Measurements from ENCODE around the gene TPRX1. TPM values are rescaled to one million over a fixed set of nuclear protein-coding genes. Genes with fewer than 3 reads are reported as not detected.

Gene TPRX1
- total and polyA plus RNA-seq, 7 donors, result not detected

GRCh38 chr19:47802521-47803043 is 1.8 kb downstream of the TPRX1 start:
- TF ChIP-seq CTCF (IDR thresholded peaks at IDR 0.05), result no peak
- ATAC-seq (no peak), DNase-seq (no peak)
- Histone ChIP-seq H3K27me3 (ENCODE audit: insufficient read depth in 3 of 3, low read length in 2 of 3) (peaks cover 0 to 1% (median 0%) of the 10 kb centered on the region in 3 donors), H3K36me3 (ENCODE audit: insufficient read depth in 1 of 2, low read depth in 1 of 2) (no peaks in the 10 kb centered on the region), H3K4me1 (no peaks in the 10 kb centered on the region), H3K27ac (no peak overlapping the region), H3K9me3 (no peaks in the 10 kb centered on the region), H3K4me3 (no peak overlapping the region)
- intact Hi-C loops (cut with DNase I), result no loop called here
- WGBS, 3 donors, result 80 to 88% (median 82%) methylated on average over 17 to 23 of the region's 25 CpGs

GRCh38 chr19:47801270-47801669 is 3.1 kb downstream of the TPRX1 start:
- no peaks in the 10 kb centered on the region for H3K4me1 ChIP-seq
- TF ChIP-seq CTCF (IDR thresholded peaks at IDR 0.05), result no peak
- no peaks in the 10 kb centered on the region for H3K36me3 ChIP-seq (ENCODE audit: insufficient read depth in 1 of 2, low read depth in 1 of 2)
- 89 to 95% (median 93%) methylated on average over 4 of the region's 4 CpGs for WGBS, 3 donors
- H3K27ac ChIP-seq, result no peak overlapping the region
- intact Hi-C loops (cut with DNase I), result no loop called here
- H3K9me3 ChIP-seq, result no peaks in the 10 kb centered on the region
- ATAC-seq, result no peak
- H3K4me3 ChIP-seq, result no peak overlapping the region
- DNase-seq, result no peak
- peaks cover 0 to 1% (median 0%) of the 10 kb centered on the region in 3 donors for H3K27me3 ChIP-seq (ENCODE audit: insufficient read depth in 3 of 3, low read length in 2 of 3)

- Histone ChIP-seq H3K4me1 (no peaks in the 10 kb centered on the region), H3K4me3 (no peak overlapping the region), H3K27ac (no peak overlapping the region), H3K27me3 (ENCODE audit: insufficient read depth in 3 of 3, low read length in 2 of 3) (peaks cover 0 to 1% (median 0%) of the 10 kb centered on the region in 3 donors), H3K9me3 (no peaks in the 10 kb centered on the region), H3K36me3 (ENCODE audit: insufficient read depth in 1 of 2, low read depth in 1 of 2) (no peaks in the 10 kb centered on the region)
- DNase-seq, result no peak
- intact Hi-C loops (cut with DNase I), result no loop called here
- TF ChIP-seq CTCF (IDR thresholded peaks at IDR 0.05), result no peak
- 64 to 77% (median 74%) methylated on average over 4 of the region's 4 CpGs for WGBS, 3 donors
- ATAC-seq, result no peak
Measured at GRCh38 chr19:47798904-47799266, 5.5 kb downstream of the TPRX1 start.

GRCh38 chr19:47797996-47798903 is 6.1 kb downstream of the TPRX1 start:
- Histone ChIP-seq H3K36me3 (ENCODE audit: insufficient read depth in 1 of 2, low read depth in 1 of 2) (no peaks in the 10 kb centered on the region), H3K9me3 (no peaks in the 10 kb centered on the region), H3K4me1 (no peaks in the 10 kb centered on the region), H3K27ac (no peak overlapping the region), H3K4me3 (no peak overlapping the region), H3K27me3 (ENCODE audit: insufficient read depth in 3 of 3, low read length in 2 of 3) (peaks cover 0 to 1% (median 0%) of the 10 kb centered on the region in 3 donors)
- ATAC-seq (no peak), DNase-seq (no peak)
- no peak for TF ChIP-seq CTCF (IDR thresholded peaks at IDR 0.05)
- intact Hi-C loops (cut with DNase I), result no loop called here
- 52 to 64% (median 58%) methylated on average over 14 of the region's 14 CpGs for WGBS, 3 donors

All from psoas muscle (tissue), 8 donors.